HepG2 (cell line): ENCODE measurements around the gene BIRC5. TPM values are rescaled to one million over a fixed set of nuclear protein-coding genes. Genes with fewer than 3 reads are reported as not detected.
A peak's percentile ranks its signal among the peaks of the same experiment; 100 is the strongest.

ENCODE experiments used
- ATAC-seq: fragments of 200-7000 bp; cut with Tn5 transposase; 3 replicates; pipeline ENCODE4 v1.9.1; 2020; ENCODE audit warnings: mild to moderate bottlenecking, moderate library complexity
- BruUV-seq: library from RNA; stranded (reverse); fragments of 400-500 nt; replicated peaks from 2 replicates; lab custom pipeline; 2021; lab: Mats Ljungman, UMichigan
- CTCF ChIA-PET: fragments of 300-600 bp; formaldehyde crosslinking; extraction: SDS; loops from one replicate; lab custom pipeline; 2021; ENCODE audit warnings: low total read pairs, inconsistent platforms, low intra/inter-chr PET ratio; lab: Yijun Ruan, JAX
- POLR2A ChIA-PET: fragments of 350-600 bp; sonication (Branson Sonifier 250); formaldehyde crosslinking; loops from one replicate; lab custom pipeline; 2020; ENCODE audit warnings: antibody characterized with exemption, inconsistent platforms; lab: Yijun Ruan, JAX
- DNase-seq: peaks from one replicate; pipeline ENCODE4 v3.0.0-alpha.2; 2015; ENCODE audit warnings: low spot score
- FAIRE-seq: peaks from 3 replicates; lab custom pipeline; 2011; peaks lifted over from hg19 to GRCh38; lab: Jason Lieb, UNC
- H2AFZ ChIP-seq: one replicate; pipeline ENCODE4 v1.6.1; 2011; ENCODE audit warnings: low read length, inconsistent platforms
- H3K27ac ChIP-seq: fragments of 300-600 bp; 3 replicates; pipeline ENCODE4 v1.8.0; 2011; ENCODE audit warnings: mixed run types, mild to moderate bottlenecking, mixed read lengths, low read length, inconsistent platforms; ENCODE audit not compliant: insufficient read depth; ENCODE audit errors: extremely low read length
- H3K27me3 ChIP-seq, 2 experiments: fragments of 200-600 bp in 1 of 2; 2 replicates in 1 of 2; 3 replicates in 1 of 2; pipeline versions ENCODE4 v1.6.0 to v1.8.0; 2011; ENCODE audit warnings: low read length in 2 of 2, mild to moderate bottlenecking in 2 of 2, moderate library complexity in 2 of 2, inconsistent platforms in 1 of 2; ENCODE audit not compliant: insufficient read depth in 2 of 2, control insufficient read depth in 1 of 2
- H3K36me3 ChIP-seq, 2 experiments: fragments of 200-600 bp in 1 of 2; replicated peaks in 1 of 2; 2 replicates in 1 of 2; 3 replicates in 1 of 2; pipeline versions ENCODE4 v1.5.1 to v1.8.0; 2011; ENCODE audit warnings: low read length in 2 of 2, inconsistent platforms in 1 of 2; ENCODE audit not compliant: insufficient read depth in 2 of 2, control insufficient read depth in 1 of 2
- H3K4me1 ChIP-seq: 2 replicates; pipeline ENCODE4 v1.5.1; 2012; ENCODE audit warnings: low read length, inconsistent platforms; ENCODE audit not compliant: insufficient read depth
- H3K4me2 ChIP-seq: 2 replicates; pipeline ENCODE4 v1.6.0; 2011; ENCODE audit warnings: low read depth, low read length, inconsistent platforms
- H3K4me3 ChIP-seq, 3 experiments: fragments of 200-600 bp in 1 of 3; sonication (generic), shearing (Covaris generic) in 1 of 3; replicated peaks in 1 of 3; 2 replicates each; pipeline ENCODE4 v1.5.1; 2011 to 2016; ENCODE audit warnings: low read length in 3 of 3, inconsistent platforms in 2 of 3, low read depth in 2 of 3, mild to moderate bottlenecking in 2 of 3, control low read depth in 1 of 3, mixed read lengths in 1 of 3; ENCODE audit not compliant: insufficient read depth in 1 of 3
- H3K79me2 ChIP-seq: one replicate; pipeline ENCODE4 v1.6.1; 2011; ENCODE audit warnings: low read length, inconsistent platforms; ENCODE audit not compliant: insufficient read depth
- H3K9ac ChIP-seq: 2 replicates; pipeline ENCODE4 v1.6.0; 2011; ENCODE audit warnings: mild to moderate bottlenecking, low read depth, low read length, inconsistent platforms; ENCODE audit not compliant: insufficient read depth
- H3K9me3 ChIP-seq: 2 replicates; pipeline ENCODE4 v1.5.1; 2012; ENCODE audit warnings: mild to moderate bottlenecking, low read length
- H4K20me1 ChIP-seq: 2 replicates; pipeline ENCODE4 v1.6.0; 2011; ENCODE audit warnings: inconsistent platforms, mild to moderate bottlenecking, low read length, moderate library complexity; ENCODE audit not compliant: insufficient read depth
- AKAP8 ChIP-seq: sonication (generic); formaldehyde crosslinking; IDR thresholded peaks from 2 replicates; pipeline ENCODE4 v1.5.1; 2020; ENCODE audit warnings: mild to moderate bottlenecking, missing genetic modification reagents
- CHD4 ChIP-seq: fragments of 200-600 bp; sonication (generic); IDR thresholded peaks from 2 replicates; pipeline ENCODE4 v1.7.0; 2017; ENCODE audit warnings: mild to moderate bottlenecking, low read length, borderline replicate concordance
- KMT2B ChIP-seq: IDR thresholded peaks from 2 replicates; pipeline ENCODE4 v1.6.1; 2016; ENCODE audit warnings: missing genetic modification reagents, missing compliant biosample characterization
- MYC ChIP-seq: sonication (generic); formaldehyde crosslinking; IDR thresholded peaks from 2 replicates; pipeline ENCODE4 v1.9.0; 2021; ENCODE audit warnings: missing genetic modification reagents, borderline replicate concordance
- NFYC ChIP-seq: IDR thresholded peaks from 2 replicates; pipeline ENCODE4 v1.6.1; 2016; ENCODE audit warnings: missing genetic modification reagents, missing compliant biosample characterization
- PBX2 ChIP-seq: IDR thresholded peaks from 2 replicates; pipeline ENCODE4 v1.6.1; 2016; ENCODE audit warnings: control low read depth
- RFX3 ChIP-seq: IDR thresholded peaks from 2 replicates; pipeline ENCODE4 v1.6.1; 2016; ENCODE audit warnings: missing biosample characterization, missing genetic modification reagents
- SAP130 ChIP-seq: IDR thresholded peaks from 2 replicates; pipeline ENCODE4 v1.6.1; 2016; ENCODE audit warnings: low read depth
- SCMH1 ChIP-seq: sonication (generic); formaldehyde crosslinking; IDR thresholded peaks from 2 replicates; pipeline ENCODE4 v1.9.0; 2021; ENCODE audit warnings: missing genetic modification reagents, mild to moderate bottlenecking, borderline replicate concordance
- SP4 ChIP-seq: sonication (generic); formaldehyde crosslinking; IDR thresholded peaks from 2 replicates; pipeline ENCODE4 v1.8.1; 2023; ENCODE audit warnings: mild to moderate bottlenecking, missing genetic modification reagents
- SPEN ChIP-seq: sonication (generic); formaldehyde crosslinking; IDR thresholded peaks from 2 replicates; pipeline ENCODE4 v1.5.1; 2020; ENCODE audit warnings: low read depth, mild to moderate bottlenecking, missing genetic modification reagents
- ZNF124 ChIP-seq: sonication (generic); formaldehyde crosslinking; IDR thresholded peaks from 2 replicates; pipeline ENCODE4 v1.4.0; 2020; ENCODE audit warnings: missing genetic modification reagents
- ZNF296 ChIP-seq: sonication (generic); formaldehyde crosslinking; conservative IDR thresholded peaks from 2 replicates; pipeline ENCODE4 v1.5.0; 2020; ENCODE audit warnings: mild to moderate bottlenecking, missing genetic modification reagents
- ZNF317 ChIP-seq: sonication (generic); formaldehyde crosslinking; IDR thresholded peaks from 2 replicates; pipeline ENCODE4 v1.5.0; 2020; ENCODE audit warnings: mild to moderate bottlenecking, missing genetic modification reagents
- ZNF350 ChIP-seq: sonication (generic); formaldehyde crosslinking; IDR thresholded peaks from 2 replicates; pipeline ENCODE4 v1.4.0; 2020; ENCODE audit warnings: mild to moderate bottlenecking, low read depth, missing genetic modification reagents, borderline replicate concordance
- ZNF605 ChIP-seq: sonication (generic); formaldehyde crosslinking; IDR thresholded peaks from 2 replicates; pipeline ENCODE4 v1.8.0; 2022; ENCODE audit warnings: mild to moderate bottlenecking, missing genetic modification reagents
- ZNF678 ChIP-seq: sonication (generic); formaldehyde crosslinking; IDR thresholded peaks from 2 replicates; pipeline ENCODE4 v1.4.0; 2020; ENCODE audit warnings: mild to moderate bottlenecking, missing genetic modification reagents
- ZNF740 ChIP-seq: sonication (generic); formaldehyde crosslinking; IDR thresholded peaks from 2 replicates; pipeline ENCODE4 v1.4.0; 2020; ENCODE audit warnings: missing genetic modification reagents
- WGBS: methylation state at CpG from one replicate; pipeline ENCODE4 v1.1.6; 2017; ENCODE audit warnings: low lambda C conversion rate; 5-methylcytosine and 5-hydroxymethylcytosine counted together
- in situ Hi-C: cut with HindIII; loops from 2 replicates; pipeline ENCODE4 v1.10.0; 2017; ENCODE audit warnings: low pct_unique_long_range_greater_than_20kb; ENCODE audit not compliant: extremely low pct_ligation_motif_present
- intact Hi-C: fragments of 100-400 bp; cut with micrococcal nuclease; formaldehyde crosslinking; loops from one replicate; pipeline ENCODE4 v1.10.0; 2022; ENCODE audit not compliant: unreplicated experiment
- polyA plus RNA-seq, 8 experiments: library from polyadenylated mRNA; depleted of rRNA in 3 of 8; stranded (reverse) in 7 of 8; unstranded in 1 of 8; fragments of >200 nt; fragmentation: Illumina TruSeq in 4 of 8; extraction: Trizol in 4 of 8; gene quantifications; 2 replicates each; pipeline versions ENCODE4 v1.2.1 to v1.2.3, GENCODE V29; 2011 to 2016; ENCODE audit warnings: low read depth in 4 of 8, missing spikeins in 1 of 8, mixed read lengths in 1 of 8; ENCODE audit not compliant: insufficient read depth in 1 of 8
- total RNA-seq, 5 experiments: library from RNA; depleted of rRNA; stranded (reverse); fragments of >200 nt; fragmentation: Illumina TruSeq; extraction: Trizol; gene quantifications; 2 replicates each; pipeline ENCODE4 v1.2.3, GENCODE V29; 2016; ENCODE audit warnings: low read depth in 1 of 5

BIRC5 gene
- total and polyA plus RNA-seq, 2 of the 13 experiments (the other 11 are each of a cell fraction or from before 2014, with no cell fraction given): 30.3 to 135 TPM

- TF ChIP-seq ZNF605: no peak
- TF ChIP-seq ZNF296 (CRISPR knock-in tag): no peak
- peak; percentile 92 for TF ChIP-seq SPEN
- TF ChIP-seq ZNF317 (CRISPR knock-in tag): no peak
- no peak for TF ChIP-seq SCMH1 (CRISPR knock-in tag)
- no peak; the same call in 1 of the 2 replicates for TF ChIP-seq ZNF350 (CRISPR knock-in tag)
- no peak for TF ChIP-seq RFX3 (CRISPR knock-in tag)
These were observed 45.7 kb upstream of the BIRC5 start, which contains the start of gene SYNGR2 (continued) for GRCh38 chr17:78168242-78168902.

- peak overlapping the region; percentile 51 for H3K27ac ChIP-seq
- TF ChIP-seq SP4 (CRISPR knock-in tag) (no peak), MYC (no peak), NFYC (CRISPR knock-in tag) (peak; percentile 65), PBX2 (CRISPR knock-in tag) (peak; percentile 77), AKAP8 (CRISPR knock-in tag) (0 out of 2 replicates have a peak, but pooled peaks have one; percentile 47), ZNF678 (CRISPR knock-in tag) (peak; percentile 7; the same call in 1 of the 2 replicates), CHD4 (no peak), SAP130 (CRISPR knock-in tag) (peak; percentile 20; the same call in 1 of the 2 replicates), KMT2B (CRISPR knock-in tag) (0 out of 2 replicates have a peak, but pooled peaks have one; percentile 4), ZNF740 (CRISPR knock-in tag) (no peak), SPEN (0 out of 2 replicates have a peak, but pooled peaks have one; percentile 36), ZNF124 (CRISPR knock-in tag) (no peak)
These were observed 44.9 kb upstream of the BIRC5 start for GRCh38 chr17:78168903-78169793.

More at GRCh38 chr17:78168903-78169793, 44.9 kb upstream of the BIRC5 start:
- Histone ChIP-seq H2AFZ (no peak overlapping the region), H3K4me1 (peaks cover 70% of the 10 kb centered on the region), H3K79me2 (peaks cover 8% of the 10 kb centered on the region), H3K4me2 (peak overlapping the region; percentile 89), H3K9me3 (no peaks in the 10 kb centered on the region), H3K9ac (peak overlapping the region; percentile 81), H4K20me1 (peaks cover 5% of the 10 kb centered on the region; the same call in 1 of the 2 replicates), H3K4me3 (peak overlapping the region; percentile 73 to 88 (median 84)), H3K27me3 (peaks cover 0 to 2% of the 10 kb centered on the region in 2 experiments; a peak in 1 of 5 replicates), H3K36me3 (peaks cover 5 to 19% of the 10 kb centered on the region in 2 experiments)
- in situ Hi-C loops: no loop called here
- no TSS peak for BruUV-seq
- FAIRE-seq (no peak), ATAC-seq (peak; percentile 61), DNase-seq (no peak)
- ChIA-PET POLR2A (interaction anchor here (0.8 to 1.7 kb wide), 7 partner anchors 17 to 45 kb away, joined by 3 to 12 read pairs (median 5); partner anchors contain the start of genes TK1 and TMC6), CTCF (no interaction called here)
- intact Hi-C loops: loop anchor here (2.0 to 5.0 kb wide), 3 partner anchors 18 to 42 kb away; partner anchors contain the start of genes AFMID, TK1 and TMC6
- WGBS: 32% methylated on average over 4 of the region's 38 CpGs
